Peyer's patch (tissue), 4 donors: ENCODE results near the gene TMEM238.

Source experiments
- POLR2A ChIP-seq, 2 donors: fragments of 450-650 bp; IDR thresholded peaks; one replicate each; pipeline ENCODE4 v1.5.1; 2017; ENCODE audit warnings: antibody characterized with exemption in 2 of 2, mild to moderate bottlenecking in 2 of 2, moderate library complexity in 2 of 2
- TF ChIP-seq, protein P1 (sequence below), 6 experiments: fragments of 450-650 bp in 4 of 6; fragments of 200-600 bp in 2 of 6; sonication (generic) in 1 of 6; IDR thresholded peaks; one replicate each; pipeline ENCODE4 v1.5.1; 2017 to 2019; ENCODE audit warnings: antibody characterized with exemption in 6 of 6, mild to moderate bottlenecking in 3 of 6, moderate library complexity in 1 of 6

DNA sequence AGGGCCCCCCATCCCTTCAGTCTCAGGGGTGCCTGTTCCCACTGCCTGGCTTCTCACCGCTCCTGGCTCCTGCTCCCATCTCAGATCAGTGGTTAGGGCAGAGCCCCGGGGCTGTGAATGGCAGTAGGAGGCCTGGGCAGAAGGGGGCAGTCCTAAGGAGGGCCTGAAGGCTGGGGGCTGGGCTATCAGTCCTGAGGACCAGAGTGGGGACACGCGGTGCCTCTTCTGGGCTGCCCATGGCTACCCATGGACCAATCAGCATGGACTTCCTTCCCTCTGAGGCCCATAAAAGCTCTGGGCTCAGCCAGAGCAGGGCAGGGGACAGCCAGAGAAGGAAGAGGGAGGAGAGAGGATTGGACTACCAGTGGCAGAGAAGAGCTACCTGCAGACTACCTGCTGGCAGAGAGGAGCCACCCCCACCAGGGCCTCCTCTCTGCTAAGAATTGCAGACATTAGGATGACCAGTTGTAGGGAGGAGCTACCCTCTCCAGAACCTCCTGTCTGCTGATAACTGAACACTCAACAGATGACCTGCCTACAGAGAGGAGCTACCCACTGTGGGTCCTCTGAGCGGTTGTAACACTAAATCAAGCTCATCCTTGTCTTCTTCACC, 35.6 kb upstream of the TMEM238 start:
- TF ChIP-seq, protein P1, sequence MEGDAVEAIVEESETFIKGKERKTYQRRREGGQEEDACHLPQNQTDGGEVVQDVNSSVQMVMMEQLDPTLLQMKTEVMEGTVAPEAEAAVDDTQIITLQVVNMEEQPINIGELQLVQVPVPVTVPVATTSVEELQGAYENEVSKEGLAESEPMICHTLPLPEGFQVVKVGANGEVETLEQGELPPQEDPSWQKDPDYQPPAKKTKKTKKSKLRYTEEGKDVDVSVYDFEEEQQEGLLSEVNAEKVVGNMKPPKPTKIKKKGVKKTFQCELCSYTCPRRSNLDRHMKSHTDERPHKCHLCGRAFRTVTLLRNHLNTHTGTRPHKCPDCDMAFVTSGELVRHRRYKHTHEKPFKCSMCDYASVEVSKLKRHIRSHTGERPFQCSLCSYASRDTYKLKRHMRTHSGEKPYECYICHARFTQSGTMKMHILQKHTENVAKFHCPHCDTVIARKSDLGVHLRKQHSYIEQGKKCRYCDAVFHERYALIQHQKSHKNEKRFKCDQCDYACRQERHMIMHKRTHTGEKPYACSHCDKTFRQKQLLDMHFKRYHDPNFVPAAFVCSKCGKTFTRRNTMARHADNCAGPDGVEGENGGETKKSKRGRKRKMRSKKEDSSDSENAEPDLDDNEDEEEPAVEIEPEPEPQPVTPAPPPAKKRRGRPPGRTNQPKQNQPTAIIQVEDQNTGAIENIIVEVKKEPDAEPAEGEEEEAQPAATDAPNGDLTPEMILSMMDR (IDR thresholded peaks at IDR 0.05): no peak
- TF ChIP-seq POLR2A (IDR thresholded peaks at IDR 0.05): no peak
